GM21367 (cell line): Measurements from ENCODE around the gene THRB.

Experiments used
- ATAC-seq: cut with Tn5 transposase; IDR thresholded peaks from one replicate; pipeline ENCODE4 v1.9.1; 2021; ENCODE audit not compliant: unreplicated experiment

THRB gene

GRCh38 chr3:24494618-24495325 lies at the start of gene THRB:
THRB (minus strand) TSS chr3:24494850.
- ATAC-seq = peak; percentile 52

GRCh38 chr3:24541935-24542334 lies 47.3 kb upstream of the THRB start:
- ATAC-seq = no peak

- ATAC-seq = no peak
Observed at GRCh38 chr3:24540821-24541220, 46.2 kb upstream of the THRB start.

GRCh38 chr3:24539699-24540098 lies 45.0 kb upstream of the THRB start:
- ATAC-seq = no peak

- no peak for ATAC-seq
Observed at GRCh38 chr3:24538891-24539290, 44.2 kb upstream of the THRB start.

- ATAC-seq = no peak
Observed at GRCh38 chr3:24533561-24534193, 39.0 kb upstream of the THRB start.

GRCh38 chr3:24530471-24530870 lies 35.8 kb upstream of the THRB start:
- no peak for ATAC-seq

GRCh38 chr3:24529210-24529609 lies 34.6 kb upstream of the THRB start:
- no peak for ATAC-seq

GRCh38 chr3:24526640-24527212 lies 32.1 kb upstream of the THRB start:
- ATAC-seq = no peak

- ATAC-seq = no peak
Observed at GRCh38 chr3:24525557-24525956, 30.9 kb upstream of the THRB start.

- no peak for ATAC-seq
Observed at GRCh38 chr3:24525022-24525421, 30.4 kb upstream of the THRB start.

- ATAC-seq = no peak
Observed at GRCh38 chr3:24523988-24524727, 29.5 kb upstream of the THRB start.

- ATAC-seq = no peak
Observed at GRCh38 chr3:24523215-24523614, 28.6 kb upstream of the THRB start.

- no peak for ATAC-seq
Observed at GRCh38 chr3:24522146-24522579, 27.5 kb upstream of the THRB start.

- ATAC-seq = no peak
Observed at GRCh38 chr3:24521420-24522145, 26.9 kb upstream of the THRB start.

GRCh38 chr3:24520976-24521419 lies 26.3 kb upstream of the THRB start:
- no peak for ATAC-seq

GRCh38 chr3:24520101-24520495 lies 25.4 kb upstream of the THRB start:
- ATAC-seq = no peak

GRCh38 chr3:24519368-24520100 lies 24.9 kb upstream of the THRB start:
- no peak for ATAC-seq

- no peak for ATAC-seq
Observed at GRCh38 chr3:24518990-24519367, 24.3 kb upstream of the THRB start.

GRCh38 chr3:24514119-24514518 lies 19.5 kb upstream of the THRB start:
- ATAC-seq = no peak
